HG02852 (cell line): Measurements from ENCODE around the gene NUCB1.
"Not testable (repeated sequence)": the region's sequence is repeated elsewhere in the genome, so short reads cannot be mapped to it uniquely, and the experiment has no call there.

Experiments
- ATAC-seq: cut with Tn5 transposase; IDR thresholded peaks from one replicate; pipeline ENCODE4 v1.9.1; 2021; ENCODE audit warnings: mild to moderate bottlenecking, moderate library complexity; ENCODE audit not compliant: unreplicated experiment

The NUCB1 gene

DNA sequence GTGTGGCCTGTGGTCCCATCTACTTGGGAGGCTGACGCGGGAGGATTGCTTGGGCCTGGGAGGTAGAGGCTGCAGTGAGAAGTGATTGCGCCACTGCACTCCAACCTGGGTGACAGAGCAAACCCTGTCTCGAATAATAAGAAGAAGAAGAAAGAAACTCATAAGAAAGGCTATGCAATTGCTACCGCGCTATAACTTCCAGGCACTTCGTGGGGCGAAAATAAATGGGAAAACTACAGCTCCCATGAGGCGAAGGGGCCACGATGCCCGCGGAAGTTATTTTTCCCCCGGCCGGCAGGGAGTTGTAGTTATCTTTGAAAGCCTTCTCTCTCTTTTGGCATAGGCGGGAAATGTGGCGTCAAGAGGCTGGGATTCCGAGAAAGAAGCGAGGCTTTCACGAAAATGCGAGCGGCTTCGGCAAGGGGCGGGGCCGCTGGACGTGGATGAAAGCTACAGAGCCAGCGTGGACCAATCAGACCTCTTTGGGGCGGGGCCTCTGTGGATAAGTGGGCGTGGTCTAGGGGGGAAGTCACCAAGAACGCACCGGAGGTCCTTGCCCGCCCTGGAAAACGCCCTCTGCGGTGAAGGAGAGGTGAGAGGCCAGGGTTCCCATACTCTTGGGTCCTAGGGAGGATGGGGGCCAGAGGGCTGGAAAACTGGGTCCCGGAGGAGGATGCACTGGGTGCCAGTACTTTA is at the start of gene NUCB1:
NUCB1 (plus strand) TSS at position 532 of the 696 bp plus-strand sequence. CDS start 485 bp downstream, outside the sequence.
- peak; percentile 86 for ATAC-seq

DNA sequence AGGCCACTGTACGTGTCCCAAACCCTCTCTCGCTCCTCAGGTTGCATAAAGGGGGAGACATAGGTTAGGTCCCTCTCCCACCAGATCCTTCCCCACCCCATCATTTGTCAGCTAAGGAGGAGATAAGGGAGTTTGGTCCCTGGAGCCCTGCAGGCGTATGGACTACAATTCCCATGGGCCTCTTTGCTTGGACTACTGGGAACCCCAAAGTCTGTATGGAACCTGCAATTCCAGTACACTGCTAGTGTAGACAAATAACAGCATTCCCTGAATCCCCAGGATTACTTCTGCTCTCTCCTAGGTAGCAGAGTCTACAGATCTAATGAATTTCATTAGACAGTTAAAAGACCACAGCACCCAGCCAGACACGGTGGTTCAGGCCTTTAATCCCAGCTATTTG is 47.8 kb upstream of the NUCB1 start:
- no peak for ATAC-seq

DNA sequence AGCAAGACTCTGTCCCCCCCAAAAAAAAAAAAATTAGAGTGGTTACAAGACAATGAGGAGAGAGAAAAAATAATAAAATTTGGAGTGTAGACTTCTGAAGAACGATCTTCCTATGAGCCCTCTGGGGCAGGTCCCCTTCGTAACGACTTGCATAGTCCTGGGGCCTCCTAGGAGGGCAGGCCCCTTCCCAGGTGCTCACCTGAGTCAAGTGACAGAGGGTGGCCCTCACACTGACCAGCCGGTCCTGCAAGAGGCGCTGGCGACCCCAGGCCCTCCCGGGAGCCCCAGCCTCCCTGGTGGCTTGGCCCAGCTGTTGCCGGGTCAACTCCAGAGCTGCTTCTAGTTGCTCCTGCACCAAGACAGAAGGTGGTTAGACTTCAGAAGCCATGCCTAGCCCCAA is 46.6 kb upstream of the NUCB1 start:
- ATAC-seq = no peak

DNA sequence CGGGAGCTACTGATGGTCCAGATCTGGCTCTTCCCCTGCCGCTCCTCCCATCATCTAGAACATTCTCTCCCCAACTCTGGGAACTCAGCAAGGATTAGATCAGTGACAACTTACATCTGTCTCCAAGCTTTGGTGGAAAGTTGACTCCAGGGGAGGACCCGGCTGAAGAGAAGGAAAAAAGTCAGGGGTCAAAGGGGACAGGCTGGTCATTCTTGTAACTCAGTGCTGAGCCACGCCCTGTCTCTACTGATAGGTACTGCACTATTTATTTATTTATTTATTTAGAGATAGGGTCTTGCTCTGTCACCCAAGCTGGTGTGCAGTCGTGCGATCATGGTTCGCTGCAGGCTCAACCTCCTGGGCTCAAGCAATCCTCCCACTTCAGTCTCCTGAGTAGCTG is 46.0 kb upstream of the NUCB1 start:
- ATAC-seq = no peak

- no peak for ATAC-seq
Observed at GRCh38 chr19:48856921-48857320, 43.2 kb upstream of the NUCB1 start.

DNA sequence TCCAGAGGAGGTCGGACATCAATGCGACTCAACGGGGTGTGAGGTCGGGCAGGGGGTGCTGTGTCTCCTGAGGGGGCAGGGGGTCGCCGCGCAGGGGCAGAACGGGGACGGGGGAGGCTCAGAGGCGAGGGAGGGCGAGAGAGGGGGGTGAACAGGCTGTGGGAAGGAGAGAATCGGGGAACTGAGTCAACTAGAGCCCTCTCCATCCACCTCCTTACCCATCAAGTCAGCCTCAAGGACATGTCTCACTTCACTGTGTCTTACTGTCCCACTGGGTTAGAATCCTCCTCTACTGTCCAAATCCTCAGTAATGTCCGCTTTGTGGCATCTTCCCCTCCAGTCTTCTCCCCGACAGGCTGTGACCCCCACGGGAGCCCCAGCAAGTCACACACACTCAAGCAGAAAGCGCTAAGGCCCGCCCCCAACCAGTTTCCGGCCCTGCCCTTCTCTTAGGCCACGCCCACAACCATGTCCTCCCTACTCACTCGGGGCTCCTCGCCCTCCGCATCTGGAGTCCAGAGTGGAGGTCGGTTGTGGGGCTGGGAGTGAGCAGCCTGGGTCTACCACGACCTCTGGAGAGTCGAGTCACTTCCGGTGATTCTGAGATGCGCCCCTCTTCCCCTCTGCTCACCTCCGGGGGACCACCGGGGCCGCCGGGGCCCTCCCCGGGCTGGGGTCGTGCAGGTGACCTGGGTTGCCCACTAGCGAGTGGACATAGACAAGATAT is 41.0 kb upstream of the NUCB1 start:
- no peak for ATAC-seq

DNA sequence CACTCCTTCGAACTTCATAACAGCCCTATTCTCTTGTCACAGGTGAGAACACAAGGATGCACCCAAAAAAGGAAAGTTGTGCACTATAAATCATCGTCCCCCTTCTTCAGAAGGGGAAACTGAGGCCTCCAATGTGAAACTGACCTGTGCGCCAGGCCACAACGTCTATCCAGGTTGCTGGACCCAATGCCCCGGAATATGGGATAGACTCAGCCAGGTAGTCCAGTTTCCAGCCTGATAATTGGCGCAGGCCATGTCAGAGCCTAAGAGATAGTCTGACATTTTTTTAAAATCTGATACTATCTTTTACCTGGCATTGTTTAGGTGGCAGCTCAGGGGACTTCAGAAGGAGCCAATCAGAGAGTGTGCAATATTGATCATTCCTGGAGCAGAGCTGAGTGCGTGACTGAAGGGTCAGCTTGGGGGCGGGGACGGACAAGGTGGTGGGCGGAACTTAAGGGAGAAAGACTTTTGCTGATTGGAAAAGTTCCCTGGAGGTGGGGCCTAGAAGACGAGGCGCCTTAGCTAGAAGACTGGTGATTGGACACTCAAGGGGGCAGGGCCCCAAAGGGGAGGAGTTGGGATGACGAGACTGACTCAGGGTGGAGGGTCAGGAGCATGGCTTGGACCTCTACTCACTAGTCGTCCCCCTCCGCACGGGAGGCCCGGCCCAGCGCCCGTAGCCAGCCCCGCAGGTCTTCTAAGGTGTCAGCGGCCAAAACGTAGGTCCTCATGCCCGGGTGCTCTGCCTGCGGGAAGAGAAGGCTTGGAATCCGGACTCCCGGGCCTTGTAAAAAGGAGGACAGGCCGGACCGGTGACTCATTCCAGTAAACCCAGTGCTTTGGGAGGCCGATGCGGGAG is 40.2 kb upstream of the NUCB1 start:
- ATAC-seq = no peak

- no peak for ATAC-seq
Observed at GRCh38 chr19:48861313-48861712, 38.8 kb upstream of the NUCB1 start.

DNA sequence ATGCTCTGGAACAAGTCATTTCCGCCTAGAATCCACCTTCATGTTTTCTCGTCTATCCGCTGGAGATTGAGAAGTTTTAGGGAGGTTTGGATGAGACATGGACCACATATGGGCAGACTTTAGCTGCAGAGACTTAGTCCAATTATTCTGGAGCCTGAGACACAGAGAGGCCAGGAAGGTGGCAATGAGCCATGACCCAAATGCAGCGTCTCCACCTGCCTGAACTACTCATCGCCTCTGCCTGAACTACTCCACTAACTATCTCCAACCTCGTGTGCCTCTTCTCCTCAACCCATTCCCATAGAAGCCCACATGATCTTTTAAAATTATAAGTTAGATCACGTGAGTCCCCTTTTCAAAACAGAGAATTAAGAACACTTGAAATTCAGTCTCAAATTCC is 37.3 kb upstream of the NUCB1 start:
- ATAC-seq = no peak

- ATAC-seq = no peak
Observed at GRCh38 chr19:48866692-48867091, 33.4 kb upstream of the NUCB1 start.

DNA sequence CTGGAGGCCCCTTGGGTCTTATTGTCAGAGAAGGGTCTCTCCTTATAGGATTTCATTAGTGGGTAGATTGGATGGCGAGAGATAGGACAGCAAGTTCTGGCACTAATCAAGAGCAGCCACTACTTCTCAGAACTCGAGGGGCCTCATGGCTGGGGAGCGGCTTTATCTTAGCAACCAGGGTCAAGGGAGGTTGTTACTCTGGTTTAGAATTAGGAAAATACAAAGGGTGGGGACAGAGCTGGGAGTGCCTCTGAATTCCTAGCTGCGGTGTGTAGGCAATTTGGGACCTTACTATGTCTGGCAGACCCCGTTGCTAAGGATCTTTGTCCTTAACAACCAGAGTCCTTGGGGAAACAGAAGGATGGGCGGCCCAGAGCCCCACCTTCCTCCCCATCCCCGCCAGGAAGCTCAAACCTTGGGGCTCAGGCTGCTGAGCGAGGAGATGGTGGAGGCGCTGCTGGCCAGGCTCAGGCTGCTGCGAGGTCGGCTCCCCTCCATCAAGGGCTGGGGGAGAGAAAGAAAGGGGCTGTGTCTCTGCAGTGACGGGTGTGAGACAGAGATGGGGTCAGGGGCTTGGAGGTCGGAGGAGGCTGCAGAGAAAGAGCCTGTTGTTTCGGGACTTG is 32.9 kb upstream of the NUCB1 start:
- no peak for ATAC-seq

DNA sequence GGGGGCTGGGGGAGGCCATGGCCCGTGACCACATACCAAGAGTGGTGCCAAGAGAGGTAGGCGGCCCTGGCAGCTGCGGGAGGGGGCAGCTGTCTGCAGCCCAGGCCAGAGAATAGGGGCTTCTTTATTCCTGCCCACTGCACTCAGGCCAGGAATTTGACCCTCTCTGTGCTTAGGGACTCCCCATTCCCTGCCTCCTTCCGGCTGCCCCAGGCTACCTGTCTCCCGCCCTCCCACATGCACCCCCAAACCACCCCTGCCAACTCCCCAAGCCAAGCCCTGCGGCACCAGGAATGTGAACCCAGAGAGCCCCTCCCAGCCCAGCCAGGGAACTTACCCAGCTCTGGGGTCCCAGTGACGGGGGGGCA is 32.4 kb upstream of the NUCB1 start:
- ATAC-seq = no peak

DNA sequence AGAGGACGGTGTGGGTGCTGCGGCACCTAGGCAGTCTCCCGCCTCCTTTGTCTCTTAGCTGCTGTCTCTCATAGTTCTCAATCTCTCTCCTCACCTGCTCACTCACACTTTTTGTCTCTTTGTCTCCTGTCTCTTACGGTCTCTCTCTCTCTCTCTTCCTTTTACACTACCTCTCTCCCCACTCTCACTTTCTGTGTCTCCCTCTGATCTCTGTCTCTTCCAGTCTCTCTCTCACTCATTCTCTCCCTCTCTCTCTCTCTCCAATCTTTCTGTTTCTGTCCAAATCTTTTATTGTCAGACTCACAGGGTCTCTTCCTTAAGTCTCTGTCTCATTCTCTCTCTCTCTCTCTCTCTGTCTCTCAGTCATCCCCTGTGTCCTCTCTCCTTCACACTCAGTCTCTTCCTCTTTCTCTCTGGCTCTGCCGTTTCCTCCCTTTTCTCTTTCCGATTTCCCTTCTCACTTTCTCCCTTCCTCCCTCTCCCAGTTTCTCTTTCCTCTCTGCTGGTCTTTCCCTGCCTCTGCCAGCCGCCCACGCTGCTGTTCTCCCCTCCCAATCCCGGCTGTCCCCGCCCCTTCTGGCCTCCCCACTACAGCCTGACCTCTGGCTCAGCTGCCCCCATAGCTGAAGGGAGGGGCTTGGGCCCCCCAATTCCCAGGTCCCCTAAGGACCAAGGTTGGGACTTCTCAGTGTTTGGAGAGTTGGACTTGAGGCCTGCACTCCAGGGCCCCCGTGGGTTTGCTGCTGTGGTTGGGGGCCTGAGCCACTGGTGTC is 31.8 kb upstream of the NUCB1 start, which contains the start of gene PLEKHA4:
PLEKHA4 (minus strand) TSS at position 504 of the 773 bp plus-strand sequence. CDS start 997 bp downstream, outside the sequence.
- no peak for ATAC-seq

- ATAC-seq = no peak
Observed at GRCh38 chr19:48870048-48870447, 30.1 kb upstream of the NUCB1 start.

DNA sequence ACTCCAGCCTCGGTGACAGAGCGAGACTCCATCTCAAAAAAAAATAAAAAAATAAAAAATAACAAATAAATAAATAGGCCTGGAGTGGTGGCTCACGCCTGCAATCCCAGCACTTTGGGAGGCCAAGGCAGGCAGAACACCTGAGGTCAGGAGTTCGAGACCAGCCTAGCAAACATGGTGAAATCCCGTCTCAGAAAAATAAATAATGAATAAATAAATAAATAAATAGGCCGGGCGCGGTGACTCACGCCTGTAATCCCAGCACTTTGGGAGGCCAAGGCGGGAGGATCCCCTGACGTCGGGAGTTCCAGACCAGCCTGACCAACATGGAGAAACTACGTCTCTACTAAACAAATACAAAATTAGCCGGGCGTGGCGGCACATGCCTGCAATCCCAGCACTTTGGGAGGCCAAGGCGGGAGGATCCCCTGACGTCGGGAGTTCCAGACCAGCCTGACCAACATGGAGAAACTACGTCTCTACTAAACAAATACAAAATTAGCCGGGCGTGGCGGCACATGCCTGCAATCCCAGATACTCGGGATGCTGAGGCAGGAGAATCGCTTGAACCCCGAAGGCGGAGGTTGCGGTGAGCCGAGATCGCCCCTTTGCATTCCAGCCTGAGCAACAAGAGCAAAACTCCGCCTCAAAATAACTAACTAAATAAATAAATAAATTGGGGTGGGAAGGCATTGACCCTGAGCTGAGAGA is 28.5 kb upstream of the NUCB1 start:
- not testable (repeated sequence) for ATAC-seq

- no peak for ATAC-seq
Observed at GRCh38 chr19:48872182-48872883, 27.8 kb upstream of the NUCB1 start, which contains the start of gene PPP1R15A. Gene PPP1R15A, plus strand, starts transcription at chr19:48872421. Its CDS starts 813 bp downstream, at chr19:48873234.

DNA sequence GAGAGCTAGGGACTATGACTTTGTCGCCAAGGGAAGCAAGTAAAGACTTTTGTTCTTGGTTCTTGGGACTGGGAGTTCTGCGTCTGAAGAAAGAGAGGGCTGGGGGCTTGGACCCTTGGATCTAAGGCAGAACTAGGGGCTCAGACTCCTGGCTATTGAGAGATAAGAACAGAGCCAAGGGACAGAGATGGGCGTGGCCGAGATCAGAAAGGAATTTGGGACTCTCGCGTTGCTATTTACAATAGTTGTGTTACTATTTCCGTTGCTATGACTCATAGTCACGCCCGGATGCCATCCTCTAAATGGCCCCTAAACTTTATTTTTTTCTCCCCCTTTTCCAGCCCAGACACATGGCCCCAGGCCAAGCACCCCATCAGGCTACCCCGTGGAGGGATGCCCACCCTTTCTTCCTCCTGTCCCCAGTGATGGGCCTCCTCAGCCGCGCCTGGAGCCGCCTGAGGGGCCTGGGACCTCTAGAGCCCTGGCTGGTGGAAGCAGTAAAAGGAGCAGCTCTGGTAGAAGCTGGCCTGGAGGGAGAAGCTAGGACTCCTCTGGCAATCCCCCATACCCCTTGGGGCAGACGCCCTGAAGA is 27.1 kb upstream of the NUCB1 start:
- ATAC-seq = peak; percentile 19

- ATAC-seq = no peak
Observed at GRCh38 chr19:48873476-48874302, 26.4 kb upstream of the NUCB1 start.
